GM19455 (cell line): Measurements from ENCODE around the gene POC1B.

Experiments used
- ATAC-seq: cut with Tn5 transposase; IDR thresholded peaks from one replicate; pipeline ENCODE4 v1.9.1; 2021; ENCODE audit not compliant: unreplicated experiment

Gene POC1B

GRCh38 chr12:89390802-89391673 lies 134.8 kb downstream of the POC1B start:
- no peak for ATAC-seq

- ATAC-seq, result no peak
These were observed 135.8 kb downstream of the POC1B start for GRCh38 chr12:89389755-89390661.

- ATAC-seq, result no peak
These were observed 139.7 kb downstream of the POC1B start for GRCh38 chr12:89386138-89386537.

GRCh38 chr12:89384807-89385206 lies 141.0 kb downstream of the POC1B start:
- no peak for ATAC-seq

- no peak for ATAC-seq
These were observed 141.6 kb downstream of the POC1B start for GRCh38 chr12:89384050-89384758.

- ATAC-seq, result no peak
These were observed 142.4 kb downstream of the POC1B start for GRCh38 chr12:89383235-89384049.

GRCh38 chr12:89382328-89382727 lies 143.5 kb downstream of the POC1B start:
- no peak for ATAC-seq

- ATAC-seq, result no peak
These were observed 145.9 kb downstream of the POC1B start for GRCh38 chr12:89379839-89380467.

- ATAC-seq, result no peak
These were observed 146.6 kb downstream of the POC1B start for GRCh38 chr12:89379148-89379838.

- no peak for ATAC-seq
These were observed 149.0 kb downstream of the POC1B start for GRCh38 chr12:89376844-89377243.

GRCh38 chr12:89376202-89376529 lies 149.7 kb downstream of the POC1B start:
- no peak for ATAC-seq

GRCh38 chr12:89373763-89374572 lies 151.9 kb downstream of the POC1B start:
- ATAC-seq, result no peak

GRCh38 chr12:89372584-89373370 lies 153.1 kb downstream of the POC1B start:
- no peak for ATAC-seq

- ATAC-seq, result no peak
These were observed 155.0 kb downstream of the POC1B start for GRCh38 chr12:89370850-89371249.

- ATAC-seq, result no peak
These were observed 155.4 kb downstream of the POC1B start for GRCh38 chr12:89370421-89370831.
